ENCODE results near the gene DET1.

- TF ChIP-seq CTCF (IDR thresholded peaks at IDR 0.05) (no peak), POLR2A (IDR thresholded peaks at IDR 0.05) (no peak), POLR2AphosphoS5 (IDR thresholded peaks at IDR 0.05) (no peak)
Measured at GRCh38 chr15:88541709-88542341, 4.7 kb downstream of the DET1 start.

All from prostate gland (tissue), 2 donors.